ENCODE measurements around the gene TNXB.
"Not testable (repeated sequence)": the region's sequence is repeated elsewhere in the genome, so short reads cannot be mapped to it uniquely, and the experiment has no call there.

Gene TNXB

DNA sequence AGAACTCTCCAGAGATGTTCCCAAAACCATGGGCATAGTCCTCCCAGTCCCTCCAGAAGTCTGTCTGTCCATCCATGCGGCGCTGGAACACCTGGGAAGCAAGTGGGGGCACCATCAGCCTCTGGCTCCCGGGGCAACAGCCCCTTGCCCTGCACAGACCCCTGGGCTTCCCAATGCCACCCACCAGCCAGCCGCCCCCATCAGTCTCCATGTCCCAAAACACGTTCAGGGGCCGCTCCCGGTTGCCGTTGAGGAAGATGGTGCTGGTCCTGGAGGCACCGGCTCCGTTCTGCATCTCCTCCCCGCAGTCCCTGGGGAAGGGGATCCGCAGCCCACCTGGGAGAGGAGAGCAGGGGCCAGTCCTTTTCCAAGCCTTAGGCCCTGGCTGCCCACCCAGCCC is 99.6 kb downstream of the TNXB start:
- H3K4ac ChIP-seq (ENCODE audit: low read depth, low read length); H3K23ac ChIP-seq (ENCODE audit: low read length); H4K8ac ChIP-seq (ENCODE audit: low read depth, low read length); H3K56ac ChIP-seq (ENCODE audit: low read length); H3K27me3 ChIP-seq (ENCODE audit: insufficient read depth, low read length, poor library complexity); H2AK5ac ChIP-seq (ENCODE audit: low read length); H4K5ac ChIP-seq (ENCODE audit: low read length); H3K79me1 ChIP-seq (ENCODE audit: low read length); H3K18ac ChIP-seq (ENCODE audit: low read length); H2BK15ac ChIP-seq (replicated peaks; ENCODE audit: low read depth); H3K4me2 ChIP-seq (ENCODE audit: low read length); H3K27ac ChIP-seq (ENCODE audit: low read depth, low read length); H3K79me2 ChIP-seq (ENCODE audit: control insufficient read depth, insufficient read depth, low read length); H2BK5ac ChIP-seq (ENCODE audit: low read length); H3K36me3 ChIP-seq (ENCODE audit: control insufficient read depth, insufficient read depth, low read length); H3K9ac ChIP-seq (ENCODE audit: low read length); H3K4me1 ChIP-seq (ENCODE audit: control insufficient read depth, low read depth, low read length); DNase-seq; H3K4me3 ChIP-seq (ENCODE audit: low read length); H2BK120ac ChIP-seq (ENCODE audit: low read depth, low read length): not testable (repeated sequence)
- no CpG with 5 or more reads among the region's 12 CpGs for WGBS (ENCODE audit: extremely low coverage, insufficient coverage, low lambda C conversion rate)

DNA sequence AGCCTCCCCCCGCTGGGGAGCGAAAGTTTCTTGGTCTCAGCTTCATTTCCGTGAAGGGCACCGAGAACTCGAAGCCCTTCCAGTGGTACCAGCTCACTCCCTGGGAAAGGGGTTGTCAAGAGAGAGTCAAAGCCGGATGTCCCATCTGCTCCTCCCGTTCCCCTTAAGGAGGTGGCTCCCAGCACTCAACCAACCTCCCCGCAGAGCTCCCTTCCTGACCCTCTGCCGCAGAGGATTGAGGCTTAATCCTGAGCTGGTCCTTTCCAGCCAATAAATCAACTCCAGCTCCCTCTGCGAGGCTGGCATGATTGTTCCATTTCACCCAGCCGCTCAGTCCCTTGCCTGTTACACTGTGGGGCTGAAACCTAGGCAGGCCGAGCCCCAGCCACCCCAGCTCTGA is 100.5 kb downstream of the TNXB start:
- H3K79me2 ChIP-seq (ENCODE audit: control insufficient read depth, insufficient read depth, low read length); H3K18ac ChIP-seq (ENCODE audit: low read length); H4K8ac ChIP-seq (ENCODE audit: low read depth, low read length); H3K4me3 ChIP-seq (ENCODE audit: low read length); H3K4ac ChIP-seq (ENCODE audit: low read depth, low read length); H2BK120ac ChIP-seq (ENCODE audit: low read depth, low read length); H3K4me2 ChIP-seq (ENCODE audit: low read length); H2BK5ac ChIP-seq (ENCODE audit: low read length); H2BK15ac ChIP-seq (replicated peaks; ENCODE audit: low read depth); H3K27me3 ChIP-seq (ENCODE audit: insufficient read depth, low read length, poor library complexity); DNase-seq; H3K56ac ChIP-seq (ENCODE audit: low read length); H3K4me1 ChIP-seq (ENCODE audit: control insufficient read depth, low read depth, low read length); H3K79me1 ChIP-seq (ENCODE audit: low read length); H3K27ac ChIP-seq (ENCODE audit: low read depth, low read length); H4K5ac ChIP-seq (ENCODE audit: low read length); H3K23ac ChIP-seq (ENCODE audit: low read length); H2AK5ac ChIP-seq (ENCODE audit: low read length); H3K9ac ChIP-seq (ENCODE audit: low read length); H3K36me3 ChIP-seq (ENCODE audit: control insufficient read depth, insufficient read depth, low read length): not testable (repeated sequence)
- WGBS (ENCODE audit: extremely low coverage, insufficient coverage, low lambda C conversion rate) = no CpG with 5 or more reads among the region's 12 CpGs

DNA sequence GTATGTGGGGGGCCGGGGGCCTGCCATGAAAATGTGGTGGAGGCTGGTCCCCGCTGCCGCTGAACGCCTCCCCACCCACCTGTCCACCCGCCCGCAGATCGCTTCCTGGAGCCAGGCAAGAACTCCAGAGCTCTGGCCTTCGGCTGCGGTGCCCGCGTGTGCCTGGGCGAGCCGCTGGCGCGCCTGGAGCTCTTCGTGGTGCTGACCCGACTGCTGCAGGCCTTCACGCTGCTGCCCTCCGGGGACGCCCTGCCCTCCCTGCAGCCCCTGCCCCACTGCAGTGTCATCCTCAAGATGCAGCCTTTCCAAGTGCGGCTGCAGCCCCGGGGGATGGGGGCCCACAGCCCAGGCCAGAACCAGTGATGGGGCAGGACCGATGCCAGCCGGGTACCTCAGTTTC is 101.1 kb downstream of the TNXB start:
- no CpG with 5 or more reads among the region's 24 CpGs for WGBS (ENCODE audit: extremely low coverage, insufficient coverage, low lambda C conversion rate)
- not testable (repeated sequence) for H3K56ac ChIP-seq (ENCODE audit: low read length); H3K27me3 ChIP-seq (ENCODE audit: insufficient read depth, low read length, poor library complexity)

DNA sequence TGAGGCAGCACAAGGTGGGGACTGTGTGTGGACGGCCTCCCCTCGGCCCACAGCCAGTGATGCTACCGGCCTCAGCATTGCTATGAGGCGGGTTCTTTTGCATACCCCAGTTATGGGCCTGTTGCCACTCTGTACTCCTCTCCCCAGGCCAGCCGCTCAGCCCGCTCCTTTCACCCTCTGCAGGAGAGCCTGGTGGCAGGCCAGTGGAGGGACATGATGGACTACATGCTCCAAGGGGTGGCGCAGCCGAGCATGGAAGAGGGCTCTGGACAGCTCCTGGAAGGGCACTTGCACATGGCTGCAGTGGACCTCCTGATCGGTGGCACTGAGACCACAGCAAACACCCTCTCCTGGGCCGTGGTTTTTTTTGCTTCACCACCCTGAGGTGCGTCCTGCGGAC is 102.1 kb downstream of the TNXB start:
- H2AK5ac ChIP-seq (ENCODE audit: low read length); H3K4me3 ChIP-seq (ENCODE audit: low read length); H3K18ac ChIP-seq (ENCODE audit: low read length); H3K79me1 ChIP-seq (ENCODE audit: low read length); H4K5ac ChIP-seq (ENCODE audit: low read length); H3K27ac ChIP-seq (ENCODE audit: low read depth, low read length); H3K9ac ChIP-seq (ENCODE audit: low read length); H3K36me3 ChIP-seq (ENCODE audit: control insufficient read depth, insufficient read depth, low read length); H3K56ac ChIP-seq (ENCODE audit: low read length); H2BK5ac ChIP-seq (ENCODE audit: low read length); H2BK120ac ChIP-seq (ENCODE audit: low read depth, low read length); H3K23ac ChIP-seq (ENCODE audit: low read length); DNase-seq; H4K8ac ChIP-seq (ENCODE audit: low read depth, low read length); H3K4me2 ChIP-seq (ENCODE audit: low read length); H3K4ac ChIP-seq (ENCODE audit: low read depth, low read length); H2BK15ac ChIP-seq (replicated peaks; ENCODE audit: low read depth); H3K4me1 ChIP-seq (ENCODE audit: control insufficient read depth, low read depth, low read length); H3K27me3 ChIP-seq (ENCODE audit: insufficient read depth, low read length, poor library complexity); H3K79me2 ChIP-seq (ENCODE audit: control insufficient read depth, insufficient read depth, low read length): not testable (repeated sequence)
- WGBS (ENCODE audit: extremely low coverage, insufficient coverage, low lambda C conversion rate) = no CpG with 5 or more reads among the region's 12 CpGs

More for the DNA sequence above, 101.1 kb downstream of the TNXB start:
- H3K79me2 ChIP-seq (ENCODE audit: control insufficient read depth, insufficient read depth, low read length); H4K8ac ChIP-seq (ENCODE audit: low read depth, low read length); H3K79me1 ChIP-seq (ENCODE audit: low read length); H3K36me3 ChIP-seq (ENCODE audit: control insufficient read depth, insufficient read depth, low read length); H2BK15ac ChIP-seq (replicated peaks; ENCODE audit: low read depth); H3K18ac ChIP-seq (ENCODE audit: low read length); H3K23ac ChIP-seq (ENCODE audit: low read length); H3K9ac ChIP-seq (ENCODE audit: low read length); DNase-seq; H3K4me3 ChIP-seq (ENCODE audit: low read length); H4K5ac ChIP-seq (ENCODE audit: low read length); H3K27ac ChIP-seq (ENCODE audit: low read depth, low read length); H2BK5ac ChIP-seq (ENCODE audit: low read length); H2BK120ac ChIP-seq (ENCODE audit: low read depth, low read length); H3K4ac ChIP-seq (ENCODE audit: low read depth, low read length); H3K4me2 ChIP-seq (ENCODE audit: low read length); H2AK5ac ChIP-seq (ENCODE audit: low read length); H3K4me1 ChIP-seq (ENCODE audit: control insufficient read depth, low read depth, low read length): not testable (repeated sequence)

DNA sequence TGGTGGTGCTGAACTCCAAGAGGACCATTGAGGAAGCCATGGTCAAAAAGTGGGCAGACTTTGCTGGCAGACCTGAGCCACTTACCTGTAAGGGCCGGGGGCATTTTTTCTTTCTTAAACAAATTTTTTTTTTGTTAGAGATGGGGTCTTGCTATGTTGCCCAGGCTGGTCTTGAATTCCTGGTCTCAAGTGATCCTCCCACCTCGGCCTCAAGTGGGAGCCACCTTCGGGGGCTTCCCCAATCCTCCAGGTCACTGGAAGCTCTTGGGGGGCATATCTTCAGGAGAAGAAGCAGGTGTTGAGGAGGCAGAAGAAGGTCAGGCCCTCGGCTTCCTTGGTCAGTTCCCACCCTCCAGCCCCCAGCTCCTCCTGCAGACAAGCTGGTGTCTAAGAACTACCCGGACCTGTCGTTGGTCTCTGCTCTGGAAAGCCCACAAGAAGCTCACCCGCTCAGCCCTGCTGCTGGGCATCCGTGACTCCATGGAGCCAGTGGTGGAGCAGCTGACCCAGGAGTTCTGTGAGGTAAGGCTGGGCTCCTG is 103.1 kb downstream of the TNXB start:
- not testable (repeated sequence) for H2BK15ac ChIP-seq (replicated peaks; ENCODE audit: low read depth); H2AK5ac ChIP-seq (ENCODE audit: low read length); H3K79me1 ChIP-seq (ENCODE audit: low read length); H3K9ac ChIP-seq (ENCODE audit: low read length); H2BK120ac ChIP-seq (ENCODE audit: low read depth, low read length); H3K4ac ChIP-seq (ENCODE audit: low read depth, low read length); H3K18ac ChIP-seq (ENCODE audit: low read length); H4K8ac ChIP-seq (ENCODE audit: low read depth, low read length); H3K27me3 ChIP-seq (ENCODE audit: insufficient read depth, low read length, poor library complexity); H3K36me3 ChIP-seq (ENCODE audit: control insufficient read depth, insufficient read depth, low read length); DNase-seq; H2BK5ac ChIP-seq (ENCODE audit: low read length); H3K4me1 ChIP-seq (ENCODE audit: control insufficient read depth, low read depth, low read length); H3K56ac ChIP-seq (ENCODE audit: low read length); H3K23ac ChIP-seq (ENCODE audit: low read length); H3K79me2 ChIP-seq (ENCODE audit: control insufficient read depth, insufficient read depth, low read length); H3K4me2 ChIP-seq (ENCODE audit: low read length); H3K27ac ChIP-seq (ENCODE audit: low read depth, low read length); H4K5ac ChIP-seq (ENCODE audit: low read length); H3K4me3 ChIP-seq (ENCODE audit: low read length)
- no CpG with 5 or more reads among the region's 8 CpGs for WGBS (ENCODE audit: extremely low coverage, insufficient coverage, low lambda C conversion rate)

DNA sequence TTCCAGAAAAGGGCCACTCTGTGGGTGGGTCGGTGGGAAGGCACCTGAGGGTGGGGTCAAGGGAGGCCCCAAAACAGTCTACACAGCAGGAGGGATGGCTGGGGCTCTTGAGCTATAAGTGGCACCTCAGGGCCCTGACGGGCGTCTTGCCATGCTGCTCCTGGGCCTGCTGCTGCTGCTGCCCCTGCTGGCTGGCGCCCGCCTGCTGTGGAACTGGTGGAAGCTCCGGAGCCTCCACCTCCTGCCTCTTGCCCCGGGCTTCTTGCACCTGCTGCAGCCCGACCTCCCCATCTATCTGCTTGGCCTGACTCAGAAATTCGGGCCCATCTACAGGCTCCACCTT is 103.6 kb downstream of the TNXB start:
- H4K5ac ChIP-seq (ENCODE audit: low read length); H3K27ac ChIP-seq (ENCODE audit: low read depth, low read length); H3K56ac ChIP-seq (ENCODE audit: low read length); H3K36me3 ChIP-seq (ENCODE audit: control insufficient read depth, insufficient read depth, low read length); H3K4ac ChIP-seq (ENCODE audit: low read depth, low read length); H3K18ac ChIP-seq (ENCODE audit: low read length); H4K8ac ChIP-seq (ENCODE audit: low read depth, low read length); H3K79me1 ChIP-seq (ENCODE audit: low read length); H3K79me2 ChIP-seq (ENCODE audit: control insufficient read depth, insufficient read depth, low read length); H2BK120ac ChIP-seq (ENCODE audit: low read depth, low read length); H2BK5ac ChIP-seq (ENCODE audit: low read length); H2BK15ac ChIP-seq (replicated peaks; ENCODE audit: low read depth); H3K9ac ChIP-seq (ENCODE audit: low read length); H3K4me1 ChIP-seq (ENCODE audit: control insufficient read depth, low read depth, low read length); H3K27me3 ChIP-seq (ENCODE audit: insufficient read depth, low read length, poor library complexity); DNase-seq; H3K4me2 ChIP-seq (ENCODE audit: low read length); H2AK5ac ChIP-seq (ENCODE audit: low read length); H3K4me3 ChIP-seq (ENCODE audit: low read length); H3K23ac ChIP-seq (ENCODE audit: low read length): not testable (repeated sequence)
- no CpG with 5 or more reads among the region's 9 CpGs for WGBS (ENCODE audit: extremely low coverage, insufficient coverage, low lambda C conversion rate)
